ENCODE data around the gene ACP6.
"Not testable (repeated sequence)": the region's sequence is repeated elsewhere in the genome, so short reads cannot be mapped to it uniquely, and the experiment has no call there.

The ACP6 gene

GRCh38 chr1:147670319-147671001, at the start of gene ACP6:
Gene ACP6 (minus strand): TSS chr1:147670524. CDS start chr1:147670048, 476 bp downstream.
- peak; percentile 90 for DNase-seq

GRCh38 chr1:147719711-147720225, 49.4 kb upstream of the ACP6 start:
- no peak for DNase-seq

GRCh38 chr1:147719029-147719698, 48.8 kb upstream of the ACP6 start:
- no peak for DNase-seq

DNA sequence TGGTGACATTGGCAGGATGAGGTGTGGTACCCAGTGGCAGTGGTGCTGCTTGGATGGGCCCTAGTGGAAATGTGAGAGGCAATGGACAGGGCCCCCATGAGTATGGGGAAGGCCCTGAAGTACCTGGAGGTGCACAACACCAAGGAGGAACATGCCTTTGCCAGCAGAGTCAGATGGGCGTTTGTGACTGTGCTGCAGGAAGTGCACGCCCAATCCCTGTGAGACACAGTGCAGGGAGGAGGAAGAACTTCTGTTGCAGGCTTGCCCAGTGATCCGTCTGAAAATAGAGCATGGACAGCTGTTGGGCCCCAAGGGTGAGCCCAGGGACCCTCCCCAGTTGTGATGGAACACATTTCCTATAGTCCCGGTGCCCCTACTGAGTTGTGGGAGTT, 47.4 kb upstream of the ACP6 start:
- DNase-seq, result no peak

- DNase-seq, result no peak
These were observed 46.9 kb upstream of the ACP6 start for GRCh38 chr1:147717051-147717705.

- DNase-seq, result no peak
These were observed 42.3 kb upstream of the ACP6 start for GRCh38 chr1:147712605-147713004.

- peak; percentile 64 for DNase-seq
These were observed 30.0 kb upstream of the ACP6 start for GRCh38 chr1:147700042-147701006.

- DNase-seq, result no peak
These were observed 29.3 kb upstream of the ACP6 start for GRCh38 chr1:147699686-147700041.

- no peak for DNase-seq
These were observed 12.9 kb upstream of the ACP6 start for GRCh38 chr1:147683163-147683763.

- not testable (repeated sequence) for DNase-seq
These were observed 10.4 kb upstream of the ACP6 start for GRCh38 chr1:147680608-147681235.

- not testable (repeated sequence) for DNase-seq
These were observed 7.4 kb upstream of the ACP6 start for GRCh38 chr1:147677681-147678080.

GRCh38 chr1:147676311-147677085, 6.2 kb upstream of the ACP6 start:
- no peak for DNase-seq

- no peak for DNase-seq
These were observed 3.5 kb upstream of the ACP6 start for GRCh38 chr1:147673816-147674215.

GRCh38 chr1:147673406-147673805, 3.1 kb upstream of the ACP6 start:
- DNase-seq, result no peak

DNA sequence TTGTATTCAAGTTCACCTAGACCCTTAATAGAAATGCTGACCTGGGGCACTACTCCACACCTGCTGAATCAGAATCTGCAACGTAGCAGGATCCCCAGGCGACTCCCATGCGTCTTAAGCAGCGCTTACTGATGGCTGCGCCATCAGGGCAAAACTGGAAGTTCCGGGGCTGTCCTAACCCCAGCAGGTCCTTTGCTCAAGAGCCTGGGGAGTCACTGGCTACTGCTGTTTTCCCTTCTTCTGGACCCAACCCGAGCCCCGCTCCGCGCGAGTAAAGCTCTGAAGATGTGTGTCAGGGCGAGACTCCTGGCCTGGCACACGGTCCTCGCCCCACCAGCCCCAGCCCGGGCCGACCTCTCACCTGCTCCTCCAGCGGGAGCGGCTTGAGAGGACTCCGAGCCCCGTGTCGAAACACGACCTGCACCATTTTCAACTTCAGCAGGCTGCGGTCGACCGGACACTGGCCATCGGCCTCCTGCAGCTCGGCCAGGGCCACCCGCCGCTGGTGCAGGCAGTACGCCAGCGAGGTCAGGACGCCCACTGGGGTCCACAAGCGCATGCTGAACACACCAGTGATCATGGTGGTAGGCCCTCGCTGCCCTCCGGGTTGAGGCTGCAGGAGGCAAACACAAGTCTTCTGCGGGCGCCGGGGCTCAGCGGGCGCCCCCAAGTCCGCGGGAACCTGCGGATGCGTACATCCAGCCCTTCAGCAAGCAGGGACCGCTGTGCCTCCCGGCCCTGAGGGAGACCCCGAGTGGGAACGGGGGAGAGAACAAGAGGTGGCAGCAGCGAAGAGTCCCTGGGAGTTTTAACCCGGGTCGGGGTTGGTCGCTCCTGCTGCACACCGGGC, 630 bp downstream of the ACP6 start:
- DNase-seq, result peak; percentile 51

- no peak for DNase-seq
These were observed 4.8 kb downstream of the ACP6 start for GRCh38 chr1:147665521-147665920.

- no peak for DNase-seq
These were observed 6.1 kb downstream of the ACP6 start for GRCh38 chr1:147664206-147664605.

GRCh38 chr1:147654511-147654910, 15.8 kb downstream of the ACP6 start:
- no peak for DNase-seq

GRCh38 chr1:147652306-147652705, 18.0 kb downstream of the ACP6 start:
- DNase-seq, result no peak

GRCh38 chr1:147651466-147651865, 18.9 kb downstream of the ACP6 start:
- DNase-seq, result no peak

Data from activated naive CD4-positive, alpha-beta T cell treated with Interleukin-2 at 50 U/mL for 16 hours (primary cell).